ENCODE measurements around the gene SLC6A2. TPM values are rescaled to one million over a fixed set of nuclear protein-coding genes. Genes with fewer than 3 reads are reported as not detected.

The SLC6A2 gene
- total RNA-seq, 4 donors from 2014 or later = 0.51 to 2.1 (median 1.0) TPM; not detected in 1

GRCh38 chr16:55647343-55647742 is 8.4 kb upstream of the SLC6A2 start:
- no peak for DNase-seq
- Histone ChIP-seq H3K27me3 (no peaks in the 10 kb centered on the region), H3K4me1 (no peaks in the 10 kb centered on the region), H3K4me3 (no peak overlapping the region), H3K36me3 (no peaks in the 10 kb centered on the region), H3K9me3 (no peaks in the 10 kb centered on the region), H3K27ac (no peak overlapping the region)
- TF ChIP-seq CTCF (IDR thresholded peaks at IDR 0.05) = no peak
- TF ChIP-seq POLR2A (IDR thresholded peaks at IDR 0.05) = no peak
- intact Hi-C loops (cut with DNase I; ENCODE audit: low total_unique reads) = no loop called here

DNA sequence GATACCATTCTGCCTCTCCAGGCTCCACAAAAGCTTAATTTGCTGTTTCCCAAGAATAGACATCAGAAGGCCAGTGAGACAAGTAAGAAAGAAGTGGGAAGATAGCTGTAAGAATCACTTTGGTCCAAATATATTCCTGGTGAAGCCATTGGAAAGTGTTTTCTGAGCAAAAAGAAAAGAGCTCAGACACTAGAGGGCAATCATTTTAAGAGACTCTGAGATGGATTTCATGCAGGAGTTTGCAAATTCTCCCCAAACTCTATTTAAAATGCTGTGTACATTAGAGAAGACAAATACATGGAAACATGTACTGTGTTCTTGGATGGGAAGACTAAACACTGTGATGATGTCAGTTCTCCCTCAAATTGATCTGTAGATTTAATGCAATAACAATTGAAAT is 8.0 kb upstream of the SLC6A2 start:
- Histone ChIP-seq H3K4me3 (no peak overlapping the region), H3K36me3 (no peaks in the 10 kb centered on the region), H3K4me1 (no peaks in the 10 kb centered on the region), H3K27me3 (no peaks in the 10 kb centered on the region), H3K9me3 (no peaks in the 10 kb centered on the region), H3K27ac (no peak overlapping the region)
- no peak for DNase-seq
- no peak for TF ChIP-seq CTCF (IDR thresholded peaks at IDR 0.05)
- no peak for TF ChIP-seq POLR2A (IDR thresholded peaks at IDR 0.05)
- intact Hi-C loops (cut with DNase I; ENCODE audit: low total_unique reads) = no loop called here

DNA sequence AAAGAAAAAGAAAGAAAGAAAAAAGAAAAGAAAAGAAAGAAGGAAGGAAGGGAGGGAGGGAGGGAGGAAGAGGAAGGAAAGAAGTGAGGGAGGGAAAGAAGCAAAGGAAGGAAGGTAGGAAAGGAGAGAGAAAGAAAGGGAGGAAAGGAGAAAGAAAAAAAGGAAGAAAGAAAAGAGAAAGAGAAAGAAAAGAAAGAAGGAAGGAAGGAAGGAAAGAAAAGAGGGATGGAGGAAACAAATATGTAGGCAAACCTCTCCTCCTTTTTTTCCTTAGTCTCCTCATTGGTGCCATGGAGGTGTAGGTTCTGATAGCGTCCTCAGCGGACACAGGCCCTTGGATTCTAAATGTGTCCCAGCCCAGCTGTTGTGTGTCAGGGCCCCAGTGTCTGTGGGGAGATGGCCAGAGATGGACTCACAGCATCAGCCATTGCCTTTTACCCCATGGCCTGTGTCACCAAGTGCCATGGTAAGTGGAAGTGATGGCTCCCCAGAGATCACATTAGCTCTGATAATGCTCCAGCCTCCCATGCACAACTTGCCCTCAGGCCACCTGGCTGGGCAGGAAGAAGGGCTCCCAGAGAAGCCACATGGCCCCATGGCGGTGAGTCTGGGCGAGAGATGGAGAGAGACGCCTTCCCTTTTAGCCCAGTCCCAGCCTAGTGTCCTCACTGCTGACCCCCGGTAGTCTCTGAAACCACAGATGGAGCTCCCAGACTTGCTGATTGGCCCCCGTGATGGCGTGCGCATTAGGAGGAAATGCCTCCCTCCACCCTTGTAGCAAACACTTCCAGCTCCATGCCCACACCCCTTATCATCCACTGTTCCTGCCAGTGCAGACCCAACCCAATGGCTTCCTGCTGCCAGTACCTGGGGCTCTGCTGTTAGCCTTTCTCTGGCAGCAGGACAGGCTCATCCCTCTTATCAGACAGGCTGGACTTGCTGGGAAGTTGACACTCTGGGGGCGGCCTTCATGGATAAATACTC is 3.7 kb upstream of the SLC6A2 start:
- H3K36me3 ChIP-seq = no peaks in the 10 kb centered on the region
- H3K27me3 ChIP-seq = peaks cover 0 to 4% of the 10 kb centered on the region in 2 donors
- TF ChIP-seq POLR2A (IDR thresholded peaks at IDR 0.05) (no peak), CTCF (IDR thresholded peaks at IDR 0.05) (no peak)
- no peaks in the 10 kb centered on the region for H3K9me3 ChIP-seq
- intact Hi-C loops (cut with DNase I; ENCODE audit: low total_unique reads) = no loop called here
- no peak overlapping the region for H3K4me3 ChIP-seq
- H3K4me1 ChIP-seq = peaks cover 0 to 10% of the 10 kb centered on the region in 2 donors
- no peak for DNase-seq
- H3K27ac ChIP-seq = no peak overlapping the region

DNA sequence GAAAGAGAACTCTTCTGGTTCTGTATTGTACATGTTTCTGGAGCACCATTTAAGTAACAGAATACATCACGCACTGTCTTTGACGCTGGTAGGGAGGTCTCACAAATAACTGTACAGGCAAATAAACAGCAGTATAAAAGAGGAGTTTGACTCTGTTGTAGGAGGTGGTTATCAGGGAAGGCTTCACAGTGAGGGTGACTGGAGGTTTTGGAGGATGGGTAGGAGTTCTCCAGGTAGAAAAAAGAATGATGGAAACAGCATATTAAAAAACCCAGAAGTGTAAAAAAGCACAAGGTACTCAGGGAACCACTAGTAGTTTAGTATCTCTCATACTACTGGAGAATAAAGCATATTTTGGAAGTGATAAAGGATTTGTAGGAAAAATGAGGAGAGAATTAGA is 2.7 kb upstream of the SLC6A2 start:
- Histone ChIP-seq H3K9me3 (no peaks in the 10 kb centered on the region), H3K4me1 (peaks cover 0 to 10% of the 10 kb centered on the region in 2 donors), H3K36me3 (no peaks in the 10 kb centered on the region), H3K4me3 (no peak overlapping the region), H3K27ac (no peak overlapping the region), H3K27me3 (peaks cover 0 to 7% of the 10 kb centered on the region in 2 donors)
- intact Hi-C loops (cut with DNase I; ENCODE audit: low total_unique reads) = no loop called here
- DNase-seq = no peak
- no peak for TF ChIP-seq CTCF (IDR thresholded peaks at IDR 0.05)
- TF ChIP-seq POLR2A (IDR thresholded peaks at IDR 0.05) = no peak

DNA sequence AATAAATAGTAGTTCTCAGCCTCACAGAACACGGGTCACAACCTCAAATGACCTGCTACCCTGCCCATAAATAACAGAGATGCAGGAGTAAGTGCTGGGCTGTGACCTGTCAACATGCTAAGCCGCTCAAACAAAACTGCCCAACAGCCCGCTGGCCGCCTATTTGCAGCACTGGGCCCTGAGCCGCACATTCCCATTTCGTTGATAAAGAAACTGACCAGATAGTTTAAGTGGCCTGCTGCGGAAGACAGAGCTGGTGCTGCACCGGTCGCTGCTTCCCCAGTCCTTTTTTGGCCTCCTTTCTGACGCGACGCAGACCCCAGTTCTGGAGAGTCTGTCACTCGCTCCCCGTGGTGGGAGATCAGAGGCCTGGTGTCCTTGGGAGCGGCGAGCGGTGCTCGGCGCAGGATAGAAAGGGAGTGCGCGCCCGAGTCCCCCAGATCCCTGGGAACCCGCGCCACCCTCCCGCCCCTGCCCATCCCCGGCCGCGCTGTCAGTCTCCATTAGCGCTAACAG is 349 bp upstream of the SLC6A2 start:
- no peak for DNase-seq
- Histone ChIP-seq H3K4me1 (peaks cover 0 to 10% of the 10 kb centered on the region in 2 donors), H3K4me3 (no peak overlapping the region), H3K27me3 (peaks cover 0 to 7% of the 10 kb centered on the region in 2 donors), H3K36me3 (no peaks in the 10 kb centered on the region), H3K9me3 (no peaks in the 10 kb centered on the region), H3K27ac (no peak overlapping the region)
- intact Hi-C loops (cut with DNase I; ENCODE audit: low total_unique reads) = no loop called here
- TF ChIP-seq POLR2A (IDR thresholded peaks at IDR 0.05) (no peak), CTCF (IDR thresholded peaks at IDR 0.05) (no peak)

All from uterus (tissue), 4 donors.